Stimulated activated CD4-positive, alpha-beta T cell treated with anti-CD3 and anti-CD28 coated beads, Interleukin-2, amount 100 ng/mL, for 4 hours (primary cell): ENCODE results near the gene ENPP6.
"Not testable (repeated sequence)": the region's sequence is repeated elsewhere in the genome, so short reads cannot be mapped to it uniquely, and the experiment has no call there.

Source experiments
- DNase-seq: peaks from one replicate; pipeline ENCODE4 v3.0.0-alpha.2; 2020; ENCODE audit warnings: low read depth

The ENPP6 gene

DNA sequence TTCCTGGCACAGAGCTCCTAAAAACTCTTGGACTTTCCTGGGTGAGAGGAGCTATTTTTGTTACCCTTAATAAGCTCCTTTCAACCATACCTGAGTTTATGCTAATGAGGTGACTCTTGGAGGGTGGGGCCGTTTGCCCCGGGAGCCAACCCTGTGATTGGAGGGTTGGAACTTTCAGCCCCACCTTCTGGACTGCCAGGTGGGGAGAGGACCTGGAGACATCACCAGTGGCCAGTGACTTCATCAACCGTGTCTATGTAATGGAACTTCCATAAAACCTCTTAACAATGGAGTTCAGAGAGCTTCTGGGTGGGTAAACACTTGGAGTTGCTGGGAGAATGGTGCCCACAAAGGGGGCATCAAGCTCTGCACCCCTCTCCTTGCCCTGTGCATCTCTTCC is 17.9 kb upstream of the ENPP6 start:
- DNase-seq: no peak

DNA sequence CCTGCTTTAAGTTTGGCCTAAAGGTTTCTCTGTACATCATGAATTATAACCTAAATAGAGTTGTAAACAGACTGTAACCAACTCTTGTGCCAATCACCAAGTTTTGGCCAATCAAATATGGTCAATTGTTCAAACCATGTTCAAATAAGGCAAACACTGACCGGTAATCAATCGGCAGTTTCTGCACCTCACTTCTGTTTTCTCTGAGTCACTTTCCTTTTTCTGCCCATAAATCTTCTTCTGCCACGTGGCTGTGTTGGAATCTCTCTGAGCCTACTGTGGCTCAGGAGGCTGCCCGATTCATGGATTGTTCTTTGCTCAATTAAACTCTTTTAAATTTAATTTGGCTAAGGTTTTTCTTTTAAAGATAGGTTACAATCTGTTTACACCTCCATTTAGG is 16.5 kb upstream of the ENPP6 start:
- DNase-seq: no peak

DNA sequence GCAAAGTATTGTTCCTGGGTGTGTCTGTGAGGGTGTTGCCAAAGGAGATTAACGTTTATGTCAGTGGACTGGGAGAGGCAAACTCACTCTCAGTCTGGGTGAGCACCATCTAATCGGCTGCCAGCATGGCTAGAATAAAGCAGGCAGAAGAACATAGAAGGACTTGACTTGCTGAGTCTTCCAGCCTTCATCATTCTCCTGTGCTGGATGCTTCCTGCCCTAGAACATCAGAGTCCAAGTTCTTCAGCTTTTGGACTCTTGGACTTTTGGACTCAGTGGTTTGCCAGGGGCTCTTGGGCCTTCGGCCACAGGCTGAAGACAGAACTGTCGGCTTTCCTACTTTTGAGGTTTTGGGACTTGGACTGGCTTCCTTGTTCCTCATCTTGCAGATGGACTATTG is 15.3 kb upstream of the ENPP6 start:
- DNase-seq: no peak

DNA sequence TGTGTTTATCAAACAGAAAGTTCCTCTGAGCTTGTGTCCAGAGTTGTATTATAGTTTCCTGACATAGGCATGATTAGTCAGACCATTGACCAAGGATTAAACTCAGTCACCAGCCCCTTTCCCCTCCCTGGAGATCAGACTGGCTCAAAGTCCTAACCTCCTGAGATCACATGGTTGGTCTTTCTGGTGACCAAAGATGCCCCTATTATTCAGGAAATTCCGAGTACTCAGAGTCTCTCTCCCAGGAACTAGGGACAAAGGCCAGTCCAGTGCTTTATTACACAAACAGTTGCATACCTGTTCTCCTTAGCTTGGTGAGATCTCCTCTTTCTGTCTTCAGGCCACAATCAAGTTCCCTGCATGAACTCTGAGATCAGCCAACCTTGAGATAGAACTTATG is 14.5 kb upstream of the ENPP6 start:
- DNase-seq: no peak

DNA sequence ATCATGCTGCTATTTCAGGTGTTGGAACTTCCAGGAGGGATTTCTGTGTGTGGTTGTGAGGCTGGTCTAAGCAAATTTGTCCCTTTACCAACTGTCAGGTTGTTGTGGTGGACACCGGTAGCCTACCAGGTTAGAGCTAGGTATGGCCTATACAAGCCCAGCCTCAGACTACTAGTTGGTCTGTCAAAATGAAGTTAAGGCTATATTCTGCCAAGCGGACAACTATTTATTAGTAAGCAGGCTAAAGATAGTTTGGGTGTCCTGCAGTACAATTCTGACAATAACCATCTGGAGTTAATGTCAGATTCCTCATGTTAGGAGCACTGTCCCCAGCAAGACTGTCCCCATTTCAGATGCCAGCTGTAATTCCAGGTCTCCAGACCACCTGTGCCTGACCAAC is 13.9 kb upstream of the ENPP6 start:
- DNase-seq: no peak

DNA sequence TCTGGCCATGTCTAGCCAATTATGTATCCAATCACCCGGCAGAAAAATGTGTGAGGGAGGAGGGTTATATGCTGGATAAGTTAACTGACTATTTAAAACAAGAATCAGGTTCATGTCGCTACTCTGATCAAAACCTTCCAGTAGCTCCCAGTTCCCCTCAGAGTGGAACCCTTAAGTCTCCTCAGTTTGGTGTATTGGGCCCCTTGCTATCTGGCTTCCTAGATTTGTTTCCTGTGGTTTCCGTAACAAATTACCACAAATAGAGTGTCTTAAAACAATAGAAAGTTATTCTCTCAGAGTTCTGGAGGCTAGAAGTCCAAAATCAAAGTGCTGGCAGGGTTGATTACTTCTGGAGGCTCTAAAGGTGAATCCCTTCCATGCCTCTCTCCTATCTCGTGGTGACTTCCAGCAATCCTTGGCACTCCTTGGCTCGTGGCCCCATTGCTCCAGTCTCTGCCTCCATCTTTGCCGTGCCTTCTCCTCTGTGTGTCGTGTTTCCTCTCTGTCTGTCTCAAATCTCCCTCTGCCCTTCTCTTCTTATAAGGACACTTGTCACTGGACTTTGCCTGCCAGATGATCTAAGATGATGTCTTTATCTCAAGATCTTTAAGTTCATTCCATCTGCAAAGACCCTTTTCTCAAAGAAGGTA is 10.5 kb upstream of the ENPP6 start:
- DNase-seq: no peak

- no peak for DNase-seq
Measured at GRCh38 chr4:184216515-184216914, 1.2 kb downstream of the ENPP6 start.

GRCh38 chr4:184215709-184216328 is 1.9 kb downstream of the ENPP6 start:
- DNase-seq: no peak

DNA sequence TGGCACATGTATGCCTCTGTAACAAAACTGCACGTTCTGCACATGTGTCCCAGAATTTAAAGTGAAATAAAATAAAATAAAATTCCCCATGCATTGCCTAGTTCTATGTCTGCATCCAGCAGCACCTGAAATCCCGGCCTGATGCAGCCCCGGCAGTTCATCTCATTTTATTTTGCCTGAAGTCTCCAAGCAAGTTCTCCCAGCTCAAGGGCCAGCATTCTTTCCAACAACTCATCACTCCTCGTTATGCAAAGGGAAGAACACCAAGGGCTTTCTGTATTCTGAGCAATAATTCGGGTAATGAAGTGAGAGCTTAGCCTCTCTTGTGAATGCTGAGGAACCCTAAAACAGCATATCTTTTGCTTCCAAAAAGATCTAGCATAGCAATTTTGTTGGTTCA is 2.7 kb downstream of the ENPP6 start:
- DNase-seq: no peak

GRCh38 chr4:184207734-184208607 is 9.7 kb downstream of the ENPP6 start:
- DNase-seq: not testable (repeated sequence)

DNA sequence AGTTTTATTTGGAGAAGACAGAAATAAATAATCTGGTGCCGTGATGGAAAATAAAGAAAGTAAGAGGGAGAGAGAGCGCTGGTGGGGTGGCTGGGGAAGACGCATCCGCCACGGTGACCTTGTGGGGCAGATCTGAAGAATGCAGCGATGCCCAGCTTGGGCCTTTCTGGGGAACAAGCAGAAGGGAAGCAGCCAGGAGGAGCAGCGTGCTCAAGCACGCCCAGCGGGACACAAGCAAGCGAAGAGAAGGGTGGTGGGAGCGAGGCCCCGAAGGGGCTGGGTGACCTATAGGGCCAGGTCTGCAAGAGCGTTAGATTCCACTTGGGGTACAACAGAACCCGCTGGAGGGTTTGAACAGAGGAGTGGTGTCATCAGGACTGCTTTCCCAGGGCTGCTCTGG is 12.4 kb downstream of the ENPP6 start:
- DNase-seq: no peak

DNA sequence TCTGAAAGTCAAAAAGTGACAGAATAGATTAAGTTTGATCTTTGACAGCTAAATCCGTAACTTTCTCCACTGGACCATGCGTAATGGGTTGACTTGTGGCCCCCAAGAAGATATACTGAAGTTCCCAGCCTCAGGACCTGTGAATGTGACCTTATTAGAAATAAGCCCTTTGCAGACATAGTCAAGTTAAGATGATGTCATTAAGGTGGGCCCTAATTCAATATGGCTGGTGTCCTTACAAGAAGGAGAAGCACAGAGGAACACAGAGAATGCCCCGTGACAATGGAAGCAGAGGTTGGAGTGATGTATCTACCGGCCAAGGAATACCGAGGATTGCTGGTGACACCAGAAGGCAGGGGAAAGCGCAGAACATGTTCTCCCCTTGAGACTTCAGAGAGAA is 14.4 kb downstream of the ENPP6 start:
- DNase-seq: no peak

GRCh38 chr4:184201179-184201578 is 16.5 kb downstream of the ENPP6 start:
- no peak for DNase-seq

- DNase-seq: no peak
Measured at GRCh38 chr4:184200296-184200695, 17.4 kb downstream of the ENPP6 start.

- DNase-seq: no peak
Measured at GRCh38 chr4:184199780-184200179, 17.9 kb downstream of the ENPP6 start.

DNA sequence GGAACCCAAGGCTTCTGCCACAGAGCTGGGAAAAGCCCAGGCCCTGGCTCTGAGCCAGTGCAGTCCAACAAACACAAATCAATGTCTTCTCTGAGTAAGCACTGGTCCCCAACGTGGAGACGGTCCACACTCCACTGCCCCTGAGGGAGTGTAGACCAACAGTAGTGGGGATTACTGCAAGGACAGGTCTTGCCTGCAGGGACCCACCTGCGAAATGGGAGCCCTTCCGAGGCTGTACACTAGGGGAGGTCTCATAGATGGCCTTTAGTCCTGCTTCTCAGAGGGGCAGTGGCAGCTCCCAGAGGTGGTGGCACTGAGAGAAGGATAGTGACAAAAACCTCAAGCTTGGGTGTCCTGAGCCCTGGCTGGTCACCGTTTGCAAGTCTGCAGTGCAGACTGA is 19.5 kb downstream of the ENPP6 start:
- no peak for DNase-seq

DNA sequence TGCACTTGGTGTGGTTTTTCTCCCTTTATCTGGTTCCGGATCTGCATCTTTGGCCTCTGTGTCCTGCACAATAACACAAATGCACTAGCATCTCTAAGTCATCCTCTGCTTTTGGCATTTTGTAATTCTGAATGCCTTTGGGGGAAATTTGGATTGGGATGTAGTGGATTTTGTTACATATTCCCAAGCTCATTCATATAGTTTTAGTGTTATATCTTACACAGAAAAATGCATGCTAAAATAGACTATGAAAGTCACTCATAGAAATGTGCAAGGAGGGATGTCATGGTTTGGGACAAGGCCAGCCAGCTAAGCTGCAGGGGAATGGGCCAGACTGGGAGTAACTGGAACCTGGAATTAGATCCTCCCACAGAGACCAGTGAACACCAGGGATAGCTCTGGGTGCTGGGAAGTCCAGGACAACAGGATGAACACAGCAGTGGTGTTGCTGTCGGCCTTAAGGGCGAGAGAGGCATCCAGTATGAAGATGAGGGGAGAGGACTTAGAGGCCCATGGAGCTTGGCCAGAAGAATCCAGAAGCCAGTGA is 20.1 kb downstream of the ENPP6 start:
- no peak for DNase-seq

GRCh38 chr4:184196730-184197385 is 20.8 kb downstream of the ENPP6 start:
- DNase-seq: no peak

DNA sequence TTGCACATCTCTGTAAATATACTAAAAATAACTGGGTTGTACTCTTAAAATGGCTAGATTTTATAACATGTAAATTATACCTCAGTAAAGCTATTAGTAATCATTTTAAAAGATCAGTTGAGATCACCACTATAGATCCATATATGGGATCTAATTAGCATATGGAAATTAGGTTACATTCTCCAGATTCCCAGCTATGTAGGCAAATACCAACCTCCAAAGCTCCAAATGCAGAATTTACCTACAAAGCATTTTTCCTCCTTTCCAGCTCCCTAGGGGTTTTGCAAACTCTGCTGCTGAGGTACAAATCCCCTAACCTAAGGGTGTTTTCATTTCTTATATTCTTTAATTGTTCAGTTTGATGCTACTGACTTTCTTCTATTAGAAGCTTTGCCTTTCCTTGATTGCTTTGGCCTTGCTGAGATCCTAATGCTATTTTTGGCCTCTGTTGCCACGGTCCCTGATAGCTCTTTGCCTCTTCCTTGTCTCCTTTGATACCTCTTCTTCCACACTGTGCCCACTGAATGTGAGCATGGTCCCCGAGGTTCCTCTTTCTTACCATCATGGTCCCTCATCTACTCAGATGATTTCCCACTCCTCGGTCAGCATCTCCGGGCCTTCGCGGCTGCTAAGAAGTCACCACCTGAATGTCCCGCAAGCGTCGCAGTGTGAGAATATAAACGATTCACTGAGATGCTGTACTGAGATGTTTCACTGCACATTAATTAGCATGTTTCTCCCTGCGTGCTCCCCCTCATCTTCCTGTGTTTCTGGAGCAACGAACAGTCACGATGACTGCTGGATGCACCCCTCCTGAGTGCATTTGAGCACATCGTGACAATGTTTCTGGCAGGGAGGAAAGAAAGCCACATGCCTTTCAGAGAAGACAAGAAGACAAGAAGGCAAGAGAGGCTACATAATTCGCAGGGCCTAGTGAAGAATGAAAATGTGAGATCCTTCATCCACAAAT is 23.8 kb downstream of the ENPP6 start:
- DNase-seq: no peak

DNA sequence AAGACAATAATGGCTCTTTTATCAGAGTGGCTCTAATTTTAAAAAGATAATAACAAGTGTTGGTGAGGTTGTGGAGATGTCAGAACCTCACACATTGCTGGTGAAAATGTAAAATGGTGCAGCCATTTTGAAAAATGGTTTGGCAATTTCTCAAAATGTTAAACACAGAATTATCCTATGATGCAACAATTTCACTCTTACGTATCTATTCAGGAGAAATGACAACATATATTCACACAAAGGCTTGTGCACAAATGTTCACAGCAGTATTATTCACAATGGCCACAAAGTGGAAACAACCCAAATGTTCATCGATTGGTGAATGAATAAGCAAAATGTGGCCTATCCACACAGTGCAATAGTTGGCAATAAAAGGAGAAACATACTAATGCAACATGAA is 24.7 kb downstream of the ENPP6 start:
- no peak for DNase-seq

DNA sequence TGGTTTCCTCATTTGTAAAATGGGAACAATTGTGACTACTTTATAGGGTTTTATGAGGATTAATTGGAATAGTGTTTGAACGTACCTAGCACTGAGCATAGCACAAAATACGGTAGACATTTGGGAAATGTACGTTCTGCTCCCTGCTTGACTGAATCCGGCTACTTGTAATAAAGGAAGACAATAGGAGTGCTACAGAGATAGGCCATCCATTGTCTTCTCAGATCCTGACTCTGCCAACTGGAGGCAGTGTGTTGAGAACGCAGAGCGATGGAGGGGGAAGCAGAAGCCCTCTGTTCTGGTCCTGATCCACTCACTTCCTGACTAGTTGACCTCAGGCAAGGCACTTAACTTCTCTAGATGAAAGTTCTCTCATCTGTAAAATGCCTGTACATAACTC is 26.4 kb downstream of the ENPP6 start:
- DNase-seq: no peak
